Small intestine (tissue), 7 donors: Measurements from ENCODE around the gene DNTTIP2. TPM values are rescaled to one million over a fixed set of nuclear protein-coding genes. Genes with fewer than 3 reads are reported as not detected.
"Not testable (repeated sequence)": the region's sequence is repeated elsewhere in the genome, so short reads cannot be mapped to it uniquely, and the experiment has no call there.

Experiments
- DNase-seq, 2 donors: peaks; one replicate each; pipeline versions ENCODE4 v3.0.0 to v3.0.0-alpha.2; 2013
- FAIRE-seq: peaks from 2 replicates; lab custom pipeline; 2012; peaks lifted over from hg19 to GRCh38; lab: Jason Lieb, UNC
- H3K27ac ChIP-seq, 3 donors: one replicate each; pipeline ENCODE4 v1.5.1; 2013; ENCODE audit warnings: low read length in 2 of 3, mild to moderate bottlenecking in 2 of 3, control low read depth in 1 of 3, inconsistent platforms in 1 of 3, low read depth in 1 of 3, moderate library complexity in 1 of 3
- H3K27me3 ChIP-seq, 3 donors: one replicate each; pipeline ENCODE4 v1.6.1; 2013; ENCODE audit warnings: low read length in 3 of 3, inconsistent platforms in 1 of 3; ENCODE audit not compliant: control insufficient read depth in 3 of 3, insufficient read depth in 3 of 3
- H3K36me3 ChIP-seq, 3 donors: one replicate each; pipeline ENCODE4 v1.6.1; 2013; ENCODE audit warnings: low read length in 3 of 3, inconsistent platforms in 1 of 3, low read depth in 1 of 3, mild to moderate bottlenecking in 1 of 3, moderate library complexity in 1 of 3; ENCODE audit not compliant: control insufficient read depth in 3 of 3, insufficient read depth in 2 of 3
- H3K4me1 ChIP-seq, 3 donors: one replicate each; pipeline ENCODE4 v1.6.1; 2013; ENCODE audit warnings: low read length in 2 of 3, inconsistent platforms in 1 of 3, low read depth in 1 of 3, mild to moderate bottlenecking in 1 of 3, moderate library complexity in 1 of 3; ENCODE audit not compliant: control insufficient read depth in 3 of 3, insufficient read depth in 2 of 3
- H3K4me3 ChIP-seq, 3 donors: one replicate each; pipeline ENCODE4 v1.5.1; 2013; ENCODE audit warnings: low read length in 3 of 3, control low read depth in 1 of 3, inconsistent platforms in 1 of 3, low read depth in 1 of 3, mild to moderate bottlenecking in 1 of 3, moderate library complexity in 1 of 3
- H3K9me3 ChIP-seq, 2 donors: one replicate each; pipeline ENCODE4 v1.6.1; 2013; ENCODE audit warnings: low read depth in 1 of 2, low read length in 1 of 2; ENCODE audit not compliant: control insufficient read depth in 2 of 2, insufficient read depth in 1 of 2
- WGBS, 3 donors: extraction: QIAGEN DNeasy Blood & Tissue Kit; methylation state at CpG; one replicate each; pipeline ENCODE4 v1.1.7; 2013; 5-methylcytosine and 5-hydroxymethylcytosine counted together
- polyA plus RNA-seq, 4 donors: library from polyadenylated mRNA; stranded (reverse) in 3 of 4; unstranded in 1 of 4; fragments of 200-250 nt in 3 of 4; fragments of 120-200 nt in 1 of 4; gene quantifications; one replicate each; pipeline versions ENCODE4 v1.2.1 to v1.2.3, GENCODE V29; 2013
- donor health status: healthy with polysubstance abuse.
- donor health status: control.
- donor health status: control.
- donor health status: Bipolar disorder and iron deficiency.
- donor health status: healthy.

The DNTTIP2 gene
- polyA plus RNA-seq, 4 donors = 31.0 to 60.8 (median 45.3) TPM

- peak in 1 of 2 donors; percentile 8 for DNase-seq
- Histone ChIP-seq H3K27me3 (no peaks in the 10 kb centered on the region), H3K36me3 (peaks cover 0 to 3% (median 0%) of the 10 kb centered on the region in 3 donors), H3K4me3 (no peak overlapping the region), H3K9me3 (peaks cover 0 to 3% of the 10 kb centered on the region in 2 donors), H3K27ac (no peak overlapping the region), H3K4me1 (peaks cover 0 to 3% (median 0%) of the 10 kb centered on the region in 3 donors)
- no peak for FAIRE-seq
- 10 to 26% (median 14%) methylated on average over 1 of the region's 1 CpG for WGBS, 3 donors
Measured at GRCh38 chr1:93839307-93839706, 39.7 kb downstream of the DNTTIP2 start.

- FAIRE-seq = no peak
- WGBS, 3 donors = 95 to 100% (median 99%) methylated on average over 3 of the region's 3 CpGs
Measured at GRCh38 chr1:93837961-93838360, 41.0 kb downstream of the DNTTIP2 start.

DNA sequence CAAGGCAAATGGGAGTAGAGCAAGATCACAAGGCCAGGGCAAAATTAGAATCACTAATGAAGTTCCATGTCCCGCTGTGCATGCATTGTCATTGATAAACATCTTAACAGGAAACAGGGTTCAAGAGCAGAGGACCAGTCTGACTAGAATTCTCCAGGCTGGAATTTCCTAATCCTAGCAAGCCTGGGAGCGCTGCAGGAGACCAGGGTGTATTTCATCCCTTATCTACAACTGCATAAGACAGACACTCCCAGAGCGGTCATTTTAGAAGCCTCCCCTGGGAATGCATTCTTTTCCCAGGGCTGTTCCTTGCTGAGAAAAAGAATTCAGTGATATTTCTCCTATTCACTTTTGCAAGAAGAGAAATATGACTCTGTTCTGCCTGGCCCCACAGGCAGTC lies 45.7 kb downstream of the DNTTIP2 start:
- not testable (repeated sequence) for H3K27me3 ChIP-seq, FAIRE-seq, DNase-seq, H3K27ac ChIP-seq, H3K4me3 ChIP-seq, H3K4me1 ChIP-seq, H3K36me3 ChIP-seq
- 93 to 97% (median 94%) methylated on average over 3 of the region's 3 CpGs for WGBS, 3 donors
- H3K9me3 ChIP-seq = peaks cover 0 to 25% of the 10 kb centered on the region in 2 donors

More at GRCh38 chr1:93837961-93838360, 41.0 kb downstream of the DNTTIP2 start:
- no peak overlapping the region for H3K4me3 ChIP-seq
- no peak for DNase-seq
- no peak overlapping the region for H3K27ac ChIP-seq
- no peaks in the 10 kb centered on the region for H3K4me1 ChIP-seq
- peaks cover 0 to 3% (median 0%) of the 10 kb centered on the region in 3 donors for H3K36me3 ChIP-seq
- H3K27me3 ChIP-seq = no peaks in the 10 kb centered on the region
- peaks cover 0 to 9% of the 10 kb centered on the region in 2 donors for H3K9me3 ChIP-seq

DNA sequence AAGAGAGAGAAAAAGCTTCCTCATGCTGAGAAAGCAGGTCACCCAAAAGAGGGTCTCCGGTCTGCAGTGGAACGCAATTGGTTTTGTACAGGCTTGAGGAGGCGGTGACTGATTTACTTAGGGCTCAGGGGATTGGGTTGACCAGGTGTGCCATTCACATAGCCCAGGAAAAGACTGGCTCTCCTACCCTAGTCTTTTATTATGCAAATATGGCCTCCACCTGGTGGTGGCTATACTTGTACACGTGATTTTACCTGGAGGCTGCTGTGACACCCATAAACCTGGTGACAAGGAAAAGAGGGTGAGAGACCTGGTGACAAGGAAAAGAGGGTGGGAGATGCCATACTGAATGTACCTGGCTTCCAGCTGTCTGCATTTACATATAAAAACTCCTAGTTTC lies 49.9 kb downstream of the DNTTIP2 start:
- DNase-seq = no peak
- Histone ChIP-seq H3K27me3 (no peaks in the 10 kb centered on the region), H3K9me3 (peaks cover 0 to 22% of the 10 kb centered on the region in 2 donors), H3K4me3 (no peak overlapping the region), H3K36me3 (no peaks in the 10 kb centered on the region), H3K27ac (no peak overlapping the region), H3K4me1 (no peaks in the 10 kb centered on the region)
- no peak for FAIRE-seq
- 87 to 92% (median 89%) methylated on average over 4 of the region's 4 CpGs for WGBS, 3 donors

GRCh38 chr1:93828367-93828755 lies 50.6 kb downstream of the DNTTIP2 start:
- Histone ChIP-seq H3K27ac (no peak overlapping the region), H3K36me3 (no peaks in the 10 kb centered on the region), H3K27me3 (no peaks in the 10 kb centered on the region), H3K9me3 (peaks cover 0 to 20% of the 10 kb centered on the region in 2 donors), H3K4me3 (no peak overlapping the region), H3K4me1 (no peaks in the 10 kb centered on the region)
- FAIRE-seq (no peak), DNase-seq (no peak)
- 92 to 100% (median 100%) methylated on average over 1 of the region's 1 CpG for WGBS, 3 donors

GRCh38 chr1:93827633-93828366 lies 51.2 kb downstream of the DNTTIP2 start:
- Histone ChIP-seq H3K27ac (no peak overlapping the region), H3K36me3 (no peaks in the 10 kb centered on the region), H3K9me3 (peaks cover 0 to 15% of the 10 kb centered on the region in 2 donors), H3K4me1 (no peaks in the 10 kb centered on the region), H3K4me3 (no peak overlapping the region), H3K27me3 (no peaks in the 10 kb centered on the region)
- WGBS, 3 donors = 89 to 94% (median 94%) methylated on average over 3 of the region's 3 CpGs
- no peak for FAIRE-seq
- no peak for DNase-seq

GRCh38 chr1:93827128-93827527 lies 51.9 kb downstream of the DNTTIP2 start:
- Histone ChIP-seq H3K36me3 (no peaks in the 10 kb centered on the region), H3K27ac (no peak overlapping the region), H3K9me3 (peaks cover 0 to 8% of the 10 kb centered on the region in 2 donors), H3K27me3 (no peaks in the 10 kb centered on the region), H3K4me1 (no peaks in the 10 kb centered on the region), H3K4me3 (no peak overlapping the region)
- 89 to 100% (median 95%) methylated on average over 1 of the region's 1 CpG for WGBS, 3 donors
- FAIRE-seq (no peak), DNase-seq (no peak)

GRCh38 chr1:93824834-93825233 lies 54.2 kb downstream of the DNTTIP2 start:
- DNase-seq (no peak), FAIRE-seq (no peak)
- Histone ChIP-seq H3K9me3 (no peaks in the 10 kb centered on the region), H3K27me3 (no peaks in the 10 kb centered on the region), H3K27ac (no peak overlapping the region), H3K4me1 (no peaks in the 10 kb centered on the region), H3K36me3 (no peaks in the 10 kb centered on the region), H3K4me3 (no peak overlapping the region)
- 88 to 89% methylated on average over 6 of the region's 6 CpGs; no CpG with 5 or more reads in 1 of the 3 donors for WGBS, 3 donors
